Cardiac fibroblast (primary cell): ENCODE measurements around the gene BYSL.
A peak's percentile ranks its signal among the peaks of the same experiment; 100 is the strongest.

ENCODE experiments used
- DNase-seq, 2 donors: peaks; one replicate each; pipeline versions ENCODE4 v3.0.0 to v3.0.0-alpha.2; 2010; ENCODE audit warnings: low read depth in 2 of 2
- H3K4me3 ChIP-seq, 2 donors: replicated peaks in 1 of 2; 1 replicate in 1 of 2; 2 replicates in 1 of 2; pipeline ENCODE4 v1.5.1; 2011; ENCODE audit warnings: low read depth in 2 of 2, low read length in 2 of 2, mild to moderate bottlenecking in 2 of 2, moderate library complexity in 1 of 2
- CTCF ChIP-seq: IDR thresholded peaks from one replicate; pipeline ENCODE4 v1.5.1; 2011; ENCODE audit warnings: low read depth, mild to moderate bottlenecking, low read length, inconsistent platforms

Gene BYSL

GRCh38 chr6:41878961-41879405 is 42.3 kb upstream of the BYSL start:
- H3K4me3 ChIP-seq, result no peak overlapping the region
- TF ChIP-seq CTCF, result no peak
- peak; percentile 23 to 72 for DNase-seq

GRCh38 chr6:41881506-41881905 is 39.8 kb upstream of the BYSL start:
- no peak for DNase-seq
- H3K4me3 ChIP-seq, result no peak overlapping the region
- TF ChIP-seq CTCF, result no peak

- no peak for DNase-seq
- no peak for TF ChIP-seq CTCF
- no peak overlapping the region for H3K4me3 ChIP-seq
These were observed 36.3 kb upstream of the BYSL start for GRCh38 chr6:41884957-41885356.

- no peak for TF ChIP-seq CTCF
- no peak overlapping the region for H3K4me3 ChIP-seq
- no peak for DNase-seq
These were observed 35.4 kb upstream of the BYSL start for GRCh38 chr6:41885930-41886329.

- no peak for TF ChIP-seq CTCF
- H3K4me3 ChIP-seq, result no peak overlapping the region
- DNase-seq, result no peak
These were observed 34.0 kb upstream of the BYSL start for GRCh38 chr6:41887331-41887751.

GRCh38 chr6:41892921-41893564 is 28.3 kb upstream of the BYSL start:
- TF ChIP-seq CTCF, result no peak
- no peak for DNase-seq
- no peak overlapping the region for H3K4me3 ChIP-seq
